H1 (cell line): Measurements from ENCODE around the gene NDP. TPM values are rescaled to one million over a fixed set of nuclear protein-coding genes. Genes with fewer than 3 reads are reported as not detected.

Experiments used
- CTCF ChIA-PET: fragments of 300-600 bp; sonication (Branson Sonifier 250); formaldehyde crosslinking; loops from one replicate; lab custom pipeline; 2021; ENCODE audit not compliant: partially characterized antibody; lab: Charles Lee
- POLR2A ChIA-PET: fragments of 300-600 bp; sonication (Branson Sonifier 250); formaldehyde crosslinking; loops from one replicate; lab custom pipeline; 2021; ENCODE audit warnings: inconsistent platforms; ENCODE audit not compliant: partially characterized antibody; lab: Charles Lee
- DNase-seq, 2 experiments: peaks; one replicate each; pipeline versions ENCODE4 v3.0.0 to v3.0.0-alpha.2; 2010 to 2022; ENCODE audit warnings: low spot score in 2 of 2, low read depth in 1 of 2, mixed read lengths in 1 of 2
- FAIRE-seq: peaks from 2 replicates; lab custom pipeline; 2011; peaks lifted over from hg19 to GRCh38; lab: Jason Lieb, UNC
- H2AFZ ChIP-seq: 2 replicates; pipeline ENCODE4 v1.8.1; 2012; ENCODE audit warnings: low read length, inconsistent platforms
- H2AK5ac ChIP-seq: 2 replicates; pipeline ENCODE4 v1.6.1; 2013; ENCODE audit warnings: low read depth, low read length
- H2BK120ac ChIP-seq: replicated peaks from 2 replicates; pipeline ENCODE3; 2013; ENCODE audit warnings: low read depth, low read length, inconsistent platforms
- H2BK12ac ChIP-seq: 2 replicates; pipeline ENCODE4 v1.6.1; 2013; ENCODE audit warnings: low read depth, low read length
- H2BK15ac ChIP-seq: 2 replicates; pipeline ENCODE4 v1.6.1; 2013; ENCODE audit warnings: low read length
- H2BK20ac ChIP-seq: 2 replicates; pipeline ENCODE4 v1.6.1; 2013; ENCODE audit warnings: low read length
- H2BK5ac ChIP-seq: 2 replicates; pipeline ENCODE4 v1.6.1; 2013; ENCODE audit warnings: low read depth, low read length
- H3K14ac ChIP-seq: 2 replicates; pipeline ENCODE4 v1.6.1; 2013; ENCODE audit warnings: inconsistent platforms; ENCODE audit not compliant: insufficient read length
- H3K18ac ChIP-seq: 2 replicates; pipeline ENCODE4 v1.6.1; 2013; ENCODE audit warnings: low read length; ENCODE audit errors: extremely low read depth
- H3K23ac ChIP-seq: 2 replicates; pipeline ENCODE4 v1.6.1; 2013; ENCODE audit warnings: inconsistent platforms; ENCODE audit not compliant: insufficient read length
- H3K23me2 ChIP-seq: 2 replicates; pipeline ENCODE4 v1.6.1; 2013; ENCODE audit warnings: low read depth, low read length
- H3K27ac ChIP-seq: 2 replicates; pipeline ENCODE4 v1.6.1; 2011; ENCODE audit warnings: low read depth, low read length, inconsistent platforms
- H3K27me3 ChIP-seq, 4 experiments: replicated peaks in 1 of 4; 1 replicate in 1 of 4; 2 replicates in 3 of 4; pipeline versions ENCODE4 v1.6.1 to v1.8.1; 2011 to 2013; ENCODE audit warnings: low read length in 3 of 4, mild to moderate bottlenecking in 3 of 4, inconsistent platforms in 2 of 4, mixed read lengths in 2 of 4, moderate library complexity in 1 of 4; ENCODE audit not compliant: control insufficient read depth in 3 of 4, insufficient read depth in 3 of 4; ENCODE audit errors: extremely low read depth in 1 of 4
- H3K36me3 ChIP-seq, 4 experiments: 2 replicates each; pipeline versions ENCODE4 v1.6.1 to v1.8.1; 2011 to 2013; ENCODE audit warnings: mild to moderate bottlenecking in 4 of 4, low read length in 3 of 4, moderate library complexity in 2 of 4, control low read depth in 1 of 4, inconsistent platforms in 1 of 4; ENCODE audit not compliant: insufficient read depth in 4 of 4, control insufficient read depth in 2 of 4
- H3K4ac ChIP-seq: replicated peaks from 2 replicates; pipeline ENCODE3; 2013; ENCODE audit warnings: low read length, low read depth, mixed read lengths, inconsistent platforms; ENCODE audit not compliant: insufficient read length
- H3K4me1 ChIP-seq, 4 experiments: replicated peaks in 1 of 4; 1 replicate in 1 of 4; 2 replicates in 3 of 4; pipeline versions ENCODE4 v1.6.1 to v1.8.1; 2011 to 2013; ENCODE audit warnings: low read length in 3 of 4, inconsistent platforms in 2 of 4, mixed read lengths in 1 of 4; ENCODE audit not compliant: insufficient read depth in 4 of 4, control insufficient read depth in 3 of 4
- H3K4me2 ChIP-seq, 2 experiments: 2 replicates each; pipeline versions ENCODE4 v1.6.1 to v1.8.1; 2011 to 2013; ENCODE audit warnings: low read depth in 2 of 2, low read length in 2 of 2, control low read depth in 1 of 2, inconsistent platforms in 1 of 2, mild to moderate bottlenecking in 1 of 2; ENCODE audit not compliant: insufficient read depth in 1 of 2
- H3K4me3 ChIP-seq, 4 experiments: fragments of 200-600, 300-600 bp in 1 of 4; sonication (generic), shearing (Covaris generic), sonication (Bioruptor Twin) in 1 of 4; 2 replicates each; pipeline versions ENCODE4 v1.5.1 to v1.8.1; 2011 to 2016; ENCODE audit warnings: low read length in 4 of 4, low read depth in 3 of 4, control low read depth in 2 of 4, inconsistent platforms in 2 of 4, mild to moderate bottlenecking in 2 of 4, mixed read lengths in 1 of 4, moderate library complexity in 1 of 4; ENCODE audit not compliant: insufficient read depth in 2 of 4; ENCODE audit errors: extremely low read depth in 1 of 4
- H3K56ac ChIP-seq: replicated peaks from 2 replicates; pipeline ENCODE3; 2013; ENCODE audit warnings: low read depth, mild to moderate bottlenecking, mixed read lengths, low read length, inconsistent platforms; ENCODE audit not compliant: insufficient read length
- H3K79me1 ChIP-seq: 2 replicates; pipeline ENCODE4 v1.6.1; 2013; ENCODE audit warnings: low read depth, low read length, control low read depth
- H3K79me2 ChIP-seq, 2 experiments: 2 replicates each; pipeline versions ENCODE4 v1.6.1 to v1.8.1; 2012 to 2013; ENCODE audit warnings: low read length in 2 of 2, mild to moderate bottlenecking in 2 of 2, inconsistent platforms in 1 of 2; ENCODE audit not compliant: insufficient read depth in 2 of 2, control insufficient read depth in 1 of 2
- H3K9ac ChIP-seq, 4 experiments: replicated peaks in 1 of 4; 1 replicate in 1 of 4; 2 replicates in 3 of 4; pipeline versions ENCODE4 v1.6.1 to v1.8.1; 2011 to 2013; ENCODE audit warnings: low read depth in 3 of 4, low read length in 3 of 4, control low read depth in 2 of 4, mild to moderate bottlenecking in 2 of 4, moderate library complexity in 2 of 4, inconsistent platforms in 1 of 4; ENCODE audit errors: extremely low read depth in 1 of 4
- H3K9me3 ChIP-seq, 2 experiments: 2 replicates each; pipeline versions ENCODE4 v1.6.1 to v1.8.1; 2012 to 2013; ENCODE audit warnings: mild to moderate bottlenecking in 2 of 2, moderate library complexity in 2 of 2, control low read depth in 1 of 2, inconsistent platforms in 1 of 2, low read depth in 1 of 2, low read length in 1 of 2, mixed read lengths in 1 of 2; ENCODE audit not compliant: insufficient read depth in 2 of 2
- H4K20me1 ChIP-seq, 2 experiments: replicated peaks in 1 of 2; 2 replicates each; pipeline versions ENCODE3 to v1.8.1; 2011 to 2013; ENCODE audit warnings: inconsistent platforms in 2 of 2, low read length in 2 of 2, mild to moderate bottlenecking in 1 of 2; ENCODE audit not compliant: insufficient read depth in 2 of 2, control insufficient read depth in 1 of 2
- H4K5ac ChIP-seq: 2 replicates; pipeline ENCODE4 v1.6.1; 2013; ENCODE audit warnings: low read length, low read depth, mixed read lengths, inconsistent platforms; ENCODE audit not compliant: insufficient read length
- H4K8ac ChIP-seq: 2 replicates; pipeline ENCODE4 v1.8.0; 2013; ENCODE audit warnings: mild to moderate bottlenecking, moderate library complexity, low read length, inconsistent platforms; ENCODE audit not compliant: insufficient read depth; ENCODE audit errors: extremely low read depth
- H4K91ac ChIP-seq: replicated peaks from 2 replicates; pipeline ENCODE3; 2013; ENCODE audit warnings: low read length, mixed read lengths, inconsistent platforms; ENCODE audit not compliant: insufficient read length
- BACH1 ChIP-seq: IDR thresholded peaks from 2 replicates; pipeline ENCODE4 v1.6.1; 2012; ENCODE audit warnings: low read length, improper control_type of control experiment
- BRCA1 ChIP-seq: IDR thresholded peaks from 2 replicates; pipeline ENCODE4 v1.6.1; 2012; ENCODE audit warnings: low read depth, low read length, improper control_type of control experiment
- CEBPB ChIP-seq: IDR thresholded peaks from 2 replicates; pipeline ENCODE4 v1.6.1; 2012; ENCODE audit warnings: low read depth, low read length
- EZH2 ChIP-seq: fragments of 200-600 bp; sonication (generic); IDR thresholded peaks from 2 replicates; pipeline ENCODE4 v1.7.1; 2012; ENCODE audit warnings: low read depth, mild to moderate bottlenecking, moderate library complexity, low read length, inconsistent platforms; ENCODE audit not compliant: severe bottlenecking
- HDAC6 ChIP-seq: IDR thresholded peaks from one replicate; pipeline ENCODE4 v1.7.1; 2012; ENCODE audit warnings: low read depth, mild to moderate bottlenecking, inconsistent platforms, low read length, moderate library complexity
- POLR2AphosphoS5 ChIP-seq: IDR thresholded peaks from 2 replicates; pipeline ENCODE4 v1.6.1; 2011; ENCODE audit warnings: low read depth, low read length
- POU5F1 ChIP-seq: IDR thresholded peaks from 2 replicates; pipeline ENCODE4 v1.6.1; 2011; ENCODE audit warnings: low read depth, mild to moderate bottlenecking, low read length, moderate library complexity
- RAD21 ChIP-seq, 2 experiments: IDR thresholded peaks in 1 of 2; conservative IDR thresholded peaks in 1 of 2; 2 replicates each; pipeline ENCODE4 v1.6.1; 2011; ENCODE audit warnings: low read depth in 2 of 2, low read length in 2 of 2, improper control_type of control experiment in 1 of 2, inconsistent platforms in 1 of 2, mild to moderate bottlenecking in 1 of 2, moderate library complexity in 1 of 2
- RNF2 ChIP-seq: fragments of 200-900, 300-1000 bp; sonication (generic); IDR thresholded peaks from 2 replicates; pipeline ENCODE4 v1.7.1; 2016; ENCODE audit warnings: borderline replicate concordance, low read depth, mild to moderate bottlenecking, antibody characterized with exemption, low read length; ENCODE audit not compliant: poor library complexity, severe bottlenecking; ENCODE audit errors: missing control alignments
- SAP30 ChIP-seq: fragments of 300-600 bp; sonication (generic); IDR thresholded peaks from 2 replicates; pipeline ENCODE4 v1.7.1; 2012; ENCODE audit warnings: low read length, moderate library complexity, mild to moderate bottlenecking, inconsistent platforms; ENCODE audit not compliant: insufficient read depth, insufficient replicate concordance
- SP2 ChIP-seq: IDR thresholded peaks from 2 replicates; pipeline ENCODE4 v1.6.1; 2012; ENCODE audit warnings: mild to moderate bottlenecking, low read length, inconsistent platforms
- SUZ12 ChIP-seq: fragments of 200-600 bp; sonication (generic); IDR thresholded peaks from 2 replicates; pipeline ENCODE4 v1.6.1; 2012; ENCODE audit warnings: mild to moderate bottlenecking, inconsistent platforms, low read length, moderate library complexity, mixed read lengths
- YY1 ChIP-seq: IDR thresholded peaks from 2 replicates; pipeline ENCODE4 v1.6.1; 2011; ENCODE audit warnings: low read depth, mild to moderate bottlenecking, low read length
- WGBS, 2 experiments: shearing (Covaris generic) in 1 of 2; methylation state at CpG; one replicate each; pipeline versions ENCODE4 v1.1.6 to v1.1.7; 2013 to 2015; ENCODE audit warnings: low lambda C conversion rate in 2 of 2, mixed read lengths in 2 of 2, inconsistent platforms in 1 of 2, low coverage in 1 of 2, missing lambda C conversion rate in 1 of 2; ENCODE audit not compliant: insufficient replicate concordance in 2 of 2, insufficient coverage in 1 of 2, insufficient read length in 1 of 2; ENCODE audit errors: extremely low coverage in 1 of 2, missing lambda C conversion rate in 1 of 2; 5-methylcytosine and 5-hydroxymethylcytosine counted together
- polyA plus RNA-seq, 7 experiments: library from polyadenylated mRNA; depleted of rRNA in 3 of 7; stranded (reverse) in 5 of 7; unstranded in 2 of 7; fragments of >200 nt in 5 of 7; fragments of 200-250 nt in 2 of 7; gene quantifications; 1 replicate in 5 of 7; 2 replicates in 1 of 7; 4 replicates in 1 of 7; pipeline versions ENCODE4 v1.2.1 to v1.2.3, GENCODE V29; 2011 to 2013; ENCODE audit warnings: missing spikeins in 2 of 7, mixed read lengths in 2 of 7
- total RNA-seq: library from RNA; stranded (reverse); fragmentation: NEBNext Ultra II Directional; extraction: Animal tissue kit (Norgen Biotek cat#: 25700); gene quantifications from 2 replicates; pipeline ENCODE4 v1.2.1, GENCODE V29; 2021
- TF ChIP-seq, protein P1 (sequence below): IDR thresholded peaks from 2 replicates; pipeline ENCODE4 v1.6.1; 2012; ENCODE audit warnings: inconsistent platforms

Gene NDP
- total and polyA plus RNA-seq, 2 of the 8 experiments (the other 6 are each of a cell fraction or from before 2014, with no cell fraction given) = 0.26 to 0.82 TPM

DNA sequence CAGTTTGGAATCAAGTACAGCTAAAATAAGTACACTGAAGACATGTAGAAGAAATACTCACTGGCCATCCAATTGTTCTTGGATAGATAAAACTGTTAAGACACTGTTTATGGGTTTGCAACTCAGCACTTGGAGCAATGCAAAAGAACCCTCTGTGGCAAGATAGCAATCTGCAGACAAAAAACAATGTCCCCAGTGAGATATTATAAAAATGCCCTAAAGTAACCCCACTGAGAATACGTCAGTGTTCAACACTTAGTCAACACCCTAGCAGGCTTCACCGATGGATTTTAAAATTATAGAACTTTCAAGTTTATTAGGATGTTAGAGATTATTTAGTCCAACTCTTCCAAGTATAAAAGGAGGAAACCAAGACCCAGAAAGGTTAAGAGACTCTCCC, 47.5 kb upstream of the NDP start:
- FAIRE-seq (no peak), DNase-seq (no peak)
- no peak overlapping the region for H2AFZ ChIP-seq
- POLR2A ChIA-PET = no interaction called here
- H2BK5ac ChIP-seq = no peak overlapping the region
- no peaks in the 10 kb centered on the region for H3K27me3 ChIP-seq
- no peak overlapping the region for H4K91ac ChIP-seq
- no peak overlapping the region for H3K23ac ChIP-seq
- H2BK120ac ChIP-seq = no peak overlapping the region
- H3K9me3 ChIP-seq = no peaks in the 10 kb centered on the region
- no peaks in the 10 kb centered on the region for H3K23me2 ChIP-seq
- no peak overlapping the region for H2BK15ac ChIP-seq
- WGBS, 2 experiments = 88% methylated on average over 2 of the region's 2 CpGs; no CpG with 5 or more reads in 1 of the 2 experiments
- no peak overlapping the region for H2BK12ac ChIP-seq
- H3K9ac ChIP-seq = no peak overlapping the region
- no peaks in the 10 kb centered on the region for H3K79me1 ChIP-seq
- H3K56ac ChIP-seq = no peak overlapping the region
- H3K4me1 ChIP-seq = no peaks in the 10 kb centered on the region
- no peak overlapping the region for H3K4me3 ChIP-seq
- no peak overlapping the region for H3K27ac ChIP-seq
- H3K4me2 ChIP-seq = no peak overlapping the region
- no peak overlapping the region for H4K5ac ChIP-seq
- no peaks in the 10 kb centered on the region for H4K20me1 ChIP-seq
- H3K79me2 ChIP-seq = no peaks in the 10 kb centered on the region
- H2AK5ac ChIP-seq = no peak overlapping the region
- no peak overlapping the region for H3K14ac ChIP-seq
- H4K8ac ChIP-seq = no peak overlapping the region
- CTCF ChIA-PET = no interaction called here
- H3K4ac ChIP-seq = no peak overlapping the region
- no peak overlapping the region for H2BK20ac ChIP-seq
- H3K36me3 ChIP-seq = no peaks in the 10 kb centered on the region
- H3K18ac ChIP-seq = no peak overlapping the region
- TF ChIP-seq YY1 (no peak), BACH1 (no peak), HDAC6 (no peak), RAD21 (IDR thresholded peaks at IDR 0.05 in 1 of 2, conservative IDR thresholded peaks at IDR 0.05 in 1 of 2; ENCODE audit: low read depth in 2 of 2, low read length in 2 of 2) (no peak), EZH2 (no peak), SAP30 (no peak), POLR2AphosphoS5 (no peak), BRCA1 (no peak), SUZ12 (no peak), SP2 (no peak), CEBPB (no peak), POU5F1 (no peak), RNF2 (no peak)
- TF ChIP-seq, protein P1, sequence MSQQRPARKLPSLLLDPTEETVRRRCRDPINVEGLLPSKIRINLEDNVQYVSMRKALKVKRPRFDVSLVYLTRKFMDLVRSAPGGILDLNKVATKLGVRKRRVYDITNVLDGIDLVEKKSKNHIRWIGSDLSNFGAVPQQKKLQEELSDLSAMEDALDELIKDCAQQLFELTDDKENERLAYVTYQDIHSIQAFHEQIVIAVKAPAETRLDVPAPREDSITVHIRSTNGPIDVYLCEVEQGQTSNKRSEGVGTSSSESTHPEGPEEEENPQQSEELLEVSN = no peak
